COLO668 (cell line): Measurements from ENCODE around the gene CFAP58.
A peak's percentile ranks its signal among the peaks of the same experiment; 100 is the strongest.

ENCODE experiments used
- DNase-seq: peaks from one replicate; lab custom pipeline; 2025; ENCODE audit not compliant: unreplicated experiment; lab: John Stamatoyannopoulos, UW

CFAP58 gene

DNA sequence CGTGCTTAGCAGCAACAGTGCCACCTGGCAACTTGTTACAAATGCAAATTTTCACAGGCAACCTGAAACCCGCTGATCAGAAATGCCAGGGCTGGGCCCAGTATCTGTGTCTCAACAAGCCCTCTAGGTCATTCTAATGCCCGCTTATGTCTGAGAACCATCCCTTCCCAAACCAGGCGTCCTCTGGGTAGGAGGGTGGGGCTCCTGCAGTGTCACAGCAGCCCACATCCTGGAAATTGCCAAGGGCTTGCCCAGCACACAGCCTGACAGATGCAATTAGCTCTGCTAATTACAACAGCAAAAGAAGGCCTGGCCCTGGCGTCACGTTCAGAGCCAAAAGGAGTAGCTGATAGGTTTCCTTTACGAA, 31.2 kb upstream of the CFAP58 start:
- peak; percentile 12 for DNase-seq

DNA sequence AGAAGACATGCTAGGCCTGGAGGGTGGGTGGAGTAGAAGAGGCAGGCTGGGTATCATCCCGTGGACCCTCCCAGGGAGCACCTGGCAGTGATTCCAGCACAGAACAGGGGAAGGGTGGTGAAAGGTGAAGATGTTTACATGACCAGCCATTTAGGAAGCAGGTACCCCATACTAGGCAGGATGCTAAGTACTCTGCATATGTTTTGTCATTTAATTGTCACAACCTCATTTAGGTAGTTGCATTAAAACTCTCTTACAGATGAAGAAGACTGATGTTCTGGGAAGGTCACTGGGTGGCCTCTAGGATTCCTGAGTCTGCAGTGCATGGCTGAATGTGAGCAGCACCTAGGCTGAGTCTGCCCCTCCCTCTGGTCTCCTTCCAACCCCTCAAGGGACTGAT, 30.5 kb upstream of the CFAP58 start:
- no peak for DNase-seq

DNA sequence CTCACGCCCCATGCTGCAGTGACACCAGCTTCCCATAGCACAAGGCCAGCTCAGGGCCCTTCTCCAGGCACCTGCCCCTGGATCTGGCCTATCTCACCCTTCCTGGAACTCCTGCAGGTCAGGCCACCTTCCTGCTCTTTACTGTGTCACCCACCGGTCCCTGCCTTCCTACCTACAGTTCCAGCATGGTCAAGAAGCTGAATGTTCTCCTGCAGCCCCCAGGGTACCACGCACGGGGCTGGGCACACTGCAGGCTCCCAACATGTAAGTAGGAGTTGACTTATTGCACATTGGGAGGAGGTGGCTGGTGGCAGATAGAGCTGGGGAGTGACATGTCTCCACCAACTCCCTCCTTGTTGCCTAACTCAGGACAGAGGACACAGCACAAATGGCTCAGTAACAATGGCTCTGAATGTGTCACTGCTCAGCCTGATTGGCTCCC, 29.9 kb upstream of the CFAP58 start:
- no peak for DNase-seq

DNA sequence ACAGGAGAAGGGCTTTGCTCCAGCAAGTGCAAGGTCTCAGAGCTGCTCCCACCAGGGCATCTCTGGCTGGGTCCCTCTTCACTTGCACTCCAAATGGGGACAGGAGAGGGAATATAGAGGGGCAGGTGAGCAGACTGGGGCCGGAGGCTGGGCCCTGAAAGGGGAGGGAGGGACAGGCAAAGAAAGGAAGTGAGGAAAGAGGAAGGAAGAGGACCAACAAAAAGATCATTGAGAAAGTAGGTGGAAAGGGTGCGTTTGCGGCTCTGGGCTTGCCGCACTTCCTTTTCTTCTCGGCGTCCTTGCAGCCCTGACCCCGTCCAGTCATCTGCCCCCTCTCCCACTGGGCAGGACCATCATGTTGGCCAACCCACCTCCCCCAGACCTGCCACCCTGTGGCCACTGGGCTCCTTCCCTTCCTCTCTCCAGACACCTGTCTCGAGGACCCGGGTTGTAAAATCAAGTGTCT, 29.4 kb upstream of the CFAP58 start:
- DNase-seq = no peak

DNA sequence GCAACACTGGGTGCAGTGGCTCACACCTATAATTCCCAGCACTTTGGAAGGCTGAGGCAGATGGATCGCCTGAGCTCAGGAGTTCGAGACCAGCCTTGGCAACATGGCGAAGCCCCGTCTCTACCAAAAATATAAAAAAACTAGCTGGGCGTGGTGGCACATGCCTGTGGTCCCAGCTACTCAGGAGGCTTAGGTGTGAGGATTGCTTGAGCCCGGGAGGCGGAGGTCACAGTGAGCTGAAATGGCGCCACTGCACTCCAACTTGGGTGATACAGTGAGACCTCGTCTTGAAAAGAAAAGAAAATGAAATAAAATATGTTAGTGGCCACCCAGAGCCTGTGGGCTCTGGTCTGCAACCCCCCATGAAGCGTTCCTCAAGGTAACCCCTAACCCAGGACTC, 28.7 kb upstream of the CFAP58 start:
- no peak for DNase-seq

DNA sequence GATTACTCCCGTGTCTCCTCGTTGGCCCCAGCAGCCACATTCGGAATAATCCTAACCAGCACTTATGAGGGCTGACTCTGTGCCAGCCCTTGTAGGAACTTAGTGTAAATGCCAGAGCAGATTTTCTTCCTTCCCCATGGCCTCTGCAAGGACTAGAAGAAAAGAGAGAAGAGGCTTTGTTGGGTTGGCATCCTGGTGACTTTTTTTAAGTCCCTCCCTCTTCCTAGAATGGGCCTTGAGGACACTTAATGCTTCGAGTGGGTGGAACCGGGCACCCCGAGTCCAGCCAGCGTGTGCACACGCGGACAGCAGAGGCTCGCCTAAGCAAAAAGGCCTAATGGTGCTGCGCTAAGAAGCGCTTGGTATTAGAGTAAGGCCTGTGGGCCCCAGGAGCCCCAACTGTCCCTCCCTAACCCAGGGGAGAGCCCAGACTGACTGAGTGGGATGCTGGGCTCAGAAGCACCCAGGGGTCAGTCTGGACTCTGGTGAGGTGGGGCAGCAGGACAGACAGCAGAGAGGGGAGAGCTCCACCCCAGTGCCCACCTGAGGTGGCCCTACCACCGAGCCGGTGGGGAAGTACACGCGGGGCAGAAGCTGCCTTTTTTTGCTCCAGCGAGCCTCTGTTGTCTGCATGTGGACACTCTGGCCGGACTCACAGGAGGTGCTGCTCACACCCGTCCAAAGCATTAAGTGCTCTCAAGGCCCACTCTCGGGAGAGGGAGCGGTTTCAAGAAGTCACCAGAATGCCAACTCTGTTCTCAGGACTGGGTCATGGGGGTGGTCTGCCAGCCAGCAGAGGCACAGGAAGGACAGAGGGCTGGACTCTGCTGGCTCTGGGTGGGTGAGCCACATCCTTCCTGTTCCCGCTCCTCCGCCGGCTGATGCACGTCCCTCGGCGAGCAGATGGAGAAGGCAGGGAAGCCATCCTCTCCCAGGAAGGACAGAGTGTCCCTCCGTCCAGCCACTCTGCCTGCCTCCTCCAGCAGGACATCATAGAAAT, 27.9 kb upstream of the CFAP58 start:
- DNase-seq = no peak

DNA sequence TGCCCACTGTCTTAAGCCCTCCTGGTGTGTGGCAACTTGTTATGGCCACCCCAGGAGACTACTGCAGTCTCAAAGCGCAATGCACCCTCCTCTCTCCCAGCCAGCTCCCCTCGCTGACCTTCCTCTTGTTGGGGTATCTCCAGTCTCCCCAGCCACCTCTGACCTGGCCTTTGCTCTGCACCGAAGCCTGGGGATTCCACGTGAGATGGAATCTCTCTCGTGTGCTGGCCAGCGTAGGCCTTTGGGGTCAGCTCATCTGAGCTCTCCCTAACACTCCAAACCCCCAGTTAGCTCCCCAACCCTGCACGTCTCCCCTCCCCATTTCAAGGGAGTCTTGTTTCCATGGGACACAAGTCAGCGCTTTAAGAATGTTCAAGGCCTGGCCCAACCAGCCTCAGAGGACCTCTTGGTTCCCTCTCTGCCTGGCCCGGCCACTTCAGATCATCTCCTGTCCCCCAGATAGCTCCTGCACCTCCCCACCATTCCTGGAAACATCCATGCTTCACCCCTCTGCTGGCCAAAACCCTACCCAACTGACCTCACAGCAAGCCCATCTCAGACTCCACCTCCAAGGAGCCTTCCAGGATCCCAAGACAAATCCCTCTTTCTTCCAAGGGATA, 26.5 kb upstream of the CFAP58 start:
- DNase-seq = no peak

DNA sequence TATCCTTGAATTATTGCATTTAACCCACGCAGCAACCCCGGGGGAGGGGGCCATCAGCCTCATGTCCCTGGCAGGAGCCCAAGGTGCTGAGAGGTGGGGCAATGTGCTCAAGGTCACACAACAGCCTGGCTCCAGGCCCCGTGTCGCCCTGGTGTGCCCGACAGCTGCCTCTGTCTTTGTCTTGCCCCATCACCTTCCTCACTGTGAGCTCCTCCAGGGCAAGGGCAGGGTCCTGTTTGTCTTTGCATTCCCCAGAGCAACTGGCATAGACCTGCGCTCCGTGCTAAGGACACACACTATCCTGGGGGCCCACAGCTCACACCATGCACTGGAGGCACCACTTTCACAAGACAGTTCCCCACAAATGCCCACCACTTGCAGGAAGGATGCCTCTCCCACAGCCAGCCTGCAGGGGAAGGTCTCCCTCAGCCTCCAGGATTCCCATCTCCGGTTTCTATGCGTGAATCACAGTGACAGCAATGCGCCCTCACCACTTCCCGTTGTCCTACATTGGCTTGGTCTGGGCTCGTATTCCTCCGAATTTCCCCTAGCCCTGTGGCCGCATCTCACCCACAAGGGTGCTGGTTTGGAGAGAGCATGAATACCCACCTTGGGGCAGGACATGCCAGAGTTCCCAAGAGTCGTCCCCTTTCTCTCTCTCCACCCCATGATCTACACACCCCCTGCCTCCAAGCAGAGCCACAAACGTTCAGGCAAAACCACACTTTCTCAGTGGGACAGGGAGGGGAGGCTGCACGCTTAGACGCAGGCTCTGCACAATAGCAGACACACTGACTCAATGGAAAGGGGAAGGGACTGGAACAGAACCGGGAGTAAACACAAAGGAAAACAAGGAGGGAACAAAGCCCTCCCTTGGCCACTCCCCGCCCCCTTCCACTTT, 25.6 kb upstream of the CFAP58 start:
- DNase-seq = no peak

DNA sequence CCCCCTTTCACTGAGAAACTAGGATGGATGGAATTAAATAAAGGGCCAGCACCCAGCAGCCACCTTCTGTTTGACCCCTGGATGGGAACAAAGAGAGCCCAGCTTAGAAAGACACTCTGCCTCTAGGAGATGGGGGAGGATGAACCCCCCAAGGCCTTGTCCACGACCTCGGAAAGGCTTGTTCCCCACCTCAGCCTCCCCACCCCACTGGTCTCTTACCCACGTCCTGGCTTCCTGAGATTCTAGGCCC, 25.1 kb upstream of the CFAP58 start:
- DNase-seq = no peak

DNA sequence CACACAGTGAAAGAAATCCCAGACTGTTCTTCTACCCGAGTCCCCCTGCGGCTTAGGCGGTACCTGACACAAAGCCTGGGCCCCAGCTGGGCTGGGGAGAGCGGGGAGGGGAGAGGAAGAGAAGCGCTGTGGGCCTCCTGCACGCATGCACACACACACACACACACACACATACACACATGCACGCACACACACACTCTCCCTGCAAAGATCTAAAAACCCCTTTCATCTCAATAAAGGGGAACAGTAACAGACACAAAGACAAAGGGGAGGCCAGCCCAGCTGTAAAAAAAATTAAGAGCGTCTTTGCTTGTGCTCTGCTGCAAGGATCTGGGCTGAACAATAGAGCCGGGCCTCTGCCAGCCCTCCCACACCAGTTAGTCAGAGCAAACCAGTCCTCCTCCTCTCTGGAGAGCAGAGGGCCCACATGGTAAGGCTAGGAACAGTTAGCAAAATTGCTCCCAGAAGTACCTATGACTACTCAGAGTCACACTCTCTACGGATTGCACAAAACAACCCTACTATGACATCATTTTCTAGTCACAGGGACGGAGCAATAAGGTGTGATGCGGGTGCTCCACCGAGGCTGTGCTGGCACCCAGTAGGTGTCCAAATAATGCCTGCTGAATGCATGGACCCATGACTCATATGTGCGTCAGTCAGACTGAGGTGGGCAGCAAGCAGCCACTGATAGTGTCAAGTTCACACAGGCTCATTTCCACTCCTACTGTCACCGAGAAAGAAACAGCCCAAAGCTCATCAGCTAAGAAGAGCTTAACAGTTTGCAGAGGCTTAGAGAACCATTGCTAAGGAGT, 24.5 kb upstream of the CFAP58 start:
- no peak for DNase-seq

DNA sequence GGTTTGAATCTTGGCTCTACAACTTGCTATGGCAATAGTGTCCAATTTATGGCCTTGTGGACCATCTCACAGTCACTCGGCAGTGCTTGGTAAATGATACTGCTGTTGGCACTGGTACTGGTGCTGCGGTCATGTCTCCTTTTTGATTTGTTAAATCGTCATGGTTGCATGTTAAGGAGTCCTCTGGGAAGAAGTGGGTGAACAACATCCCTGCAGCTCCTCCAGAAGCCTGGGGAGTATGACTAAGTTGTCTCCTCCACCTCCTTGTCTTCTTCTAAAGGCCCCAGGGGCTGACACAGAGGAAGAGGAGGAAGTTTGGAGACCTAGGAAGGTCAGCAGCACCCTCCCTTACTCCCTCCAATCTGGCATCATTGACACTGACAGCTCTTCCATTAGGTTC, 23.9 kb upstream of the CFAP58 start:
- no peak for DNase-seq

DNA sequence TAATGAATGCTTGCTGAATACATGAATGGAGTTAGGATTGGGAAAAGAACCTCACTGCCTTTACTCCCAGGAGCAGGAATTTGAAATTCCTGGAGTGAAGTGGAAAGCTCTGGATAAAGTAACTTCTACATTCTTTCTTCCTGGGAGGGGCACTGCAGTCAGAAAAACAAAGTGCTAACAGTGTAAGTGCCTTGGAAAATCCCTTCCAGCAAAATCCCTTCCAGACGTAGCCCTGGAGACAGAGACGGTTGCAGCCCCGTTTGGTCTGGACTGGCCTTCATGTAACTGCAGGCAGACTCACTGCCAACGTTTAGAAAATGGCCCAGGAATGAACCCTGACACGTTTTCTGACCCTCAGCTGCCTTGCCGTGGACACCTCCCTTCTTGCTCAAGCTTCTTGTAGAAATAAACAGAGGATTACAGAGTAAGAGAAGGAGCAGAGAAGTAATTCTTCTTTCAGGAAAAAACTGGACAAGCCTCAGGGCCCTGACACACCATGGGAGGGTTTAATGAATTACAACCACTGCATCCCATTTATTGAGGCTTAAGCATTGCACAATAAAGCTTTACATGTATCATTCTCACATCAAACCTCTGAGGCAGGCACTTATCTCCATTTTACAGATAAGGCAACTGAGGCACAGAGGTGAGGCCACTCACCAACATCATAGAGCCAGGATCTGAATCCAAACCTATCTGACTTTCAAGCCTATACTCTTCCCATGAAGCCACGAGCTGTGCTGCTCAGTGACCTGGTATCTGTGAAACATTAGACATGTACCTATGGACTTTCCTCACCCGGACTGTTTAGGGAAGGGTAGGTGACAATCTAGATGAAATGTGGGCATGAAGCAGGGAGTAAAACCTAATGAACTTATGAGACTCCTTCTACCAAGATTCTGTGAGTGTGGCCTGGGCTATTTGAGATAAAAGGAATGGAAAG, 23.2 kb upstream of the CFAP58 start:
- no peak for DNase-seq

DNA sequence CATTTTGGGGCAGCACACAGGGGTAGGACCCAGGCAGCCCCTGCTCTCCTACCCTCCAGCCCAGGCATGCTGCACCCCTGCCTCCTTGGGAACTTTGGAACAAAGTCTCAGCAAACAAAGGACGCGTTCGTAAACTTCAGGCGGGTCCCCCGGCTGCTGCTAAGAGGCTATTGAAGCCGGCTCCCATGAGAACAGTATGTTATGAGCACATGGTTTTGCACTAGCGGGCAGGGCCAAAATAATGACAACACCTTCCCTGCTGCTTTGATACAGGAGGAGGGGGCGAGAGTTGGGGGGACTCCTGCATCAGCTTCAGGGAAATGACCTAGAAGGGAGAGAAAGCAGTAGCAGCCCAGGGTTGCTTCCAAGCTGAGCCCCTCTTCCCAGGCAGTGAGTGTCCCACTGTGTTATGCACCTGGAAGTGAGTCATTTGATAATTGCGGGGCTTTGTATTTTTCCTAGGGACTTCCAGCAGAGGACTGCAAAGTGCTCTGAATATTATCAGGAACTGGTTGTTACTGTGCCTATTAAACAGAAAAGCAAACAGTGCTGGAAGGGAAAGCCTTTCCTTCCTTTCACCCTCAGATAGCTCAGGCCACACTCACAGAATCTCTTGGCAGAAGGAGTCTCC, 22.3 kb upstream of the CFAP58 start:
- DNase-seq = peak; percentile 9

DNA sequence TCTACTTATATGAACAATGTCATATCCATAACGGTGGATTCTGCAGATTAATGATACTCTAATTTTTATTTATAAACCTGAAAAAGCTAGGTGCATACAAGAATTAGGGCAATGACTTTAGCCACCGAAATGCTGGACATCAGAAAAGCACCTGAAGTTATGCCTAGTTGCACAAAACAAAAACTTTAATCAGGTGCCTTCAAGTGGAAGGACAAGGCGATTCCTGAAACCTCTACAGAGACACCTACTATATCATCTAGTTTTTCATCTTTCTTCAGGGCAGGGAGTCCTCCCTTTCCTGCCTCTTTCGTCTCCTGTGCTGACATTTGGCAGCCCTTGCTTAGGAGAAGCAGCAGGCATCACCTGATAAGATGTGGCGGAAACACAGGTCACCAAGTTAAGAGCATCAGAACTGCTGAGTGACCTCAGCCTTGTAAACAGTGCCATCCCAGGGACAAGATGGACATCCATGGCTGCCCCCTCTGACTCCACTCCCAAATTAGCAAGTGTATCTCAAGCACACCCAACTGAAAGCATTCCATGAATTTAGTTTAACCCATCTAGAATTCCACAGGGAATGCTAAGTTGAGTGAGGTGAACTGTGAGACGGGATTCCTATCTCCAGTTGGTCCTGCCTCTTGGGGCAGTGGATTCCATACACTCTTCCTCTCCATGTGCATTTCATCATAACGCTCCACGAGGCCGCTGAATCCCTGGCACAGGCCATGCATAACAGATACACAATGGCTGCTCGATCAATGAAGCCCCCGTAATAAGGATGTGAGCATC, 21.2 kb upstream of the CFAP58 start:
- no peak for DNase-seq

DNA sequence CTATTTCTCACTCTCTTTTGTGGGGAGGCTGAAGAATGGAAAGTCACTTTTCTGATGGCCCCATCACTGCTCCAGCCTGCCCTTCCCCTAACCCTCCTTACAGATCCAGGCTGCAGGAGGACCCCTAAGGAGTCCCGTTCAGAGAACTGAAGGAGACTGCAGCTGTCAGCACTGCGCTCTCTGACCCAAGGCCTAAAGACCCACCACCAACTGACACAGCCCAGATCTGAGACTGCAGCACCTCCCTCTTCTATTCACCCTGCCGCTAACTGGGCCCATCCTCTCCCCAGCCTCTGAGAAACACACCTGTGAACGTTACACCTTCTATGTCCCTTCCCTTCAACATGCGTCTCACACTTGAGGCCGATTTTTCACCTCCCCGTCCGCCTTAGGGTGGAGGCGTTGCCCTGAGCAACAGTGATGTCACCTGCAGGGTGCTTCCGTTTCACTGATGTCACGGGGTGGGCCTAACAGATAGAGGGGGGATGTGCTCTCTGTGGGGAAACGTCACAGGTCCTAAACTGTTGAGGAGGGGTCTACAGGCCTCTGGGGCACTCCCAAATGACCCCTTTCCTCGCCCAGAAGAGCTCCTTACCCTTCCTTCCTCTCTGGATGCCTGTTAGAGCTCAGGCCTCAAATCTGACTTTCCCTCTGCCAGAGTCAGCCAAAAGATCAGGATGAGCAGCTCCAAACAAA, 20.5 kb upstream of the CFAP58 start:
- no peak for DNase-seq

DNA sequence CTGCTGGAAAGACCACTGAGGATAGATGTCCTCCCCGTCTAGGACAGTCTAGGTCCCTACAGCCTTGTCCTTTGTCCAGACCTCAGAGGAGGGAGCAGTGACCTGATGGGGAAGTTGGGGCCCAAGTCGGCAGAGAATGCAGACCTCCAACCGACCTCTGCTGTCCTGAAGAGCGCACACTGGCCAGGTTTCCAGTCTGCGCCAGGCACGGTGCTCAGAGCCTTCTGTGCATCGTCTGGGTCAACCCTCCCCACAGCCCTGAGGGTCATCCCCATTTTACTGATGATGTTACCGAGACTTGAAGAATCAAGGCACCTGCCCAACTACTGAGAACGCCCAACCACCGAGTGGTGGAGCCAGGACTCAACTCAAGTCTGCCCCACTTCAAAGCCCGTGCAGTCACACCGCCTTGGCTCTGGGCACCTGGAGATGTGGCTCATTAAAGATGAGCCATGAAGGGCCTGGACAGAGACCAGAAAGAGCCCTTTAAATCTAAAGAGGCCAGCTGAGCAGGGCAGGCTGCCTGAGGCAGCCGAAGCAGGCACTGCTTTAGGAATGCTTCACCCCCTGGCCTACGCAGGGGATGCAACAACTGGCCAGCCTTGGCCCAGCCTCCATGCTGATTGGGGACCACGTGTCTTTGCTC, 19.8 kb upstream of the CFAP58 start:
- no peak for DNase-seq

DNA sequence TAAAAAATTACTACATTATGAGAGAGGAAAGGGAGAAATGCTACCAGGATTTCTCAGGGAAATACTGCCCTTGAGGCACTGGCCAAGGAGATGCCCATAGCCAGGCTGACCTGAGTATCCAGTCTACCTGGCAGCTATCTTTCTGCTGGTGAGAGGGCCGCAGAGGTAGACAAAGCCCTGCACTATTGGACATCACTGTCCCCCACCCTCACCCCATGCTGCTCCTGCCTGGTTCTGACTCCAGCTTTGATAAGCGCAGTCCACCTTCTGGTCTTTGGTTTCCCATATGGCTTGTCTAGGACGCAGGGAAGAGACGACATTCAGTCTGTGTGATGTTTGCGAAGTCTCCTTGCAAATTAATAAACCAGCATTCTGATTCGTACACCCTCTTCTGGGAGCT, 19.1 kb upstream of the CFAP58 start:
- DNase-seq = no peak
